Transverse colon (tissue), 4 donors: ENCODE results near the gene ZC3H14.

Experiments
- EP300 ChIP-seq: sonication (generic); formaldehyde crosslinking; IDR thresholded peaks from one replicate; pipeline ENCODE4 v1.6.1; 2017; ENCODE audit warnings: antibody characterized with exemption, low read depth
- POLR2A ChIP-seq: fragments of 450-650 bp; IDR thresholded peaks from one replicate; pipeline ENCODE4 v1.6.1; 2016; ENCODE audit warnings: antibody characterized with exemption, mild to moderate bottlenecking, moderate library complexity
- POLR2AphosphoS5 ChIP-seq, 3 donors: sonication (generic); formaldehyde crosslinking; IDR thresholded peaks; one replicate each; pipeline ENCODE4 v1.6.1; 2016; ENCODE audit warnings: antibody characterized with exemption in 3 of 3
- TF ChIP-seq, protein P1 (sequence below), 5 experiments: fragments of 200-600 bp in 3 of 5; fragments of 450-650 bp in 2 of 5; sonication (generic) in 3 of 5; IDR thresholded peaks; 1 replicate in 2 of 5; 2 replicates in 3 of 5; pipeline ENCODE4 v1.5.1; 2016 to 2017; ENCODE audit warnings: antibody characterized with exemption in 5 of 5, inconsistent platforms in 3 of 5, mild to moderate bottlenecking in 2 of 5, moderate library complexity in 1 of 5

- no peak for TF ChIP-seq EP300
- TF ChIP-seq, protein P1, sequence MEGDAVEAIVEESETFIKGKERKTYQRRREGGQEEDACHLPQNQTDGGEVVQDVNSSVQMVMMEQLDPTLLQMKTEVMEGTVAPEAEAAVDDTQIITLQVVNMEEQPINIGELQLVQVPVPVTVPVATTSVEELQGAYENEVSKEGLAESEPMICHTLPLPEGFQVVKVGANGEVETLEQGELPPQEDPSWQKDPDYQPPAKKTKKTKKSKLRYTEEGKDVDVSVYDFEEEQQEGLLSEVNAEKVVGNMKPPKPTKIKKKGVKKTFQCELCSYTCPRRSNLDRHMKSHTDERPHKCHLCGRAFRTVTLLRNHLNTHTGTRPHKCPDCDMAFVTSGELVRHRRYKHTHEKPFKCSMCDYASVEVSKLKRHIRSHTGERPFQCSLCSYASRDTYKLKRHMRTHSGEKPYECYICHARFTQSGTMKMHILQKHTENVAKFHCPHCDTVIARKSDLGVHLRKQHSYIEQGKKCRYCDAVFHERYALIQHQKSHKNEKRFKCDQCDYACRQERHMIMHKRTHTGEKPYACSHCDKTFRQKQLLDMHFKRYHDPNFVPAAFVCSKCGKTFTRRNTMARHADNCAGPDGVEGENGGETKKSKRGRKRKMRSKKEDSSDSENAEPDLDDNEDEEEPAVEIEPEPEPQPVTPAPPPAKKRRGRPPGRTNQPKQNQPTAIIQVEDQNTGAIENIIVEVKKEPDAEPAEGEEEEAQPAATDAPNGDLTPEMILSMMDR (IDR thresholded peaks at IDR 0.05): no peak
- TF ChIP-seq POLR2A: no peak
- no peak for TF ChIP-seq POLR2AphosphoS5 (IDR thresholded peaks at IDR 0.05)
These were observed 65.6 kb downstream of the ZC3H14 start for GRCh38 chr14:88628462-88628861.
